GM21619 (cell line): ENCODE results near the gene TMEM11.

Experiments
- ATAC-seq: cut with Tn5 transposase; IDR thresholded peaks from one replicate; pipeline ENCODE4 v1.9.1; 2021; ENCODE audit not compliant: unreplicated experiment

TMEM11 gene

GRCh38 chr17:21163101-21163500 lies 50.9 kb downstream of the TMEM11 start:
- no peak for ATAC-seq

- ATAC-seq: no peak
These were observed 51.6 kb downstream of the TMEM11 start for GRCh38 chr17:21162394-21162775.

- ATAC-seq: no peak
These were observed 52.2 kb downstream of the TMEM11 start for GRCh38 chr17:21161498-21162393.

- ATAC-seq: no peak
These were observed 53.6 kb downstream of the TMEM11 start for GRCh38 chr17:21160401-21160800.

GRCh38 chr17:21157586-21158370 lies 56.2 kb downstream of the TMEM11 start:
- no peak for ATAC-seq

GRCh38 chr17:21152731-21153130 lies 61.2 kb downstream of the TMEM11 start:
- ATAC-seq: no peak

- no peak for ATAC-seq
These were observed 64.3 kb downstream of the TMEM11 start for GRCh38 chr17:21149621-21150020.
